Measurements from ENCODE around the gene NKIRAS1.
"Not testable (repeated sequence)": the region's sequence is repeated elsewhere in the genome, so short reads cannot be mapped to it uniquely, and the experiment has no call there.

Gene NKIRAS1

DNA sequence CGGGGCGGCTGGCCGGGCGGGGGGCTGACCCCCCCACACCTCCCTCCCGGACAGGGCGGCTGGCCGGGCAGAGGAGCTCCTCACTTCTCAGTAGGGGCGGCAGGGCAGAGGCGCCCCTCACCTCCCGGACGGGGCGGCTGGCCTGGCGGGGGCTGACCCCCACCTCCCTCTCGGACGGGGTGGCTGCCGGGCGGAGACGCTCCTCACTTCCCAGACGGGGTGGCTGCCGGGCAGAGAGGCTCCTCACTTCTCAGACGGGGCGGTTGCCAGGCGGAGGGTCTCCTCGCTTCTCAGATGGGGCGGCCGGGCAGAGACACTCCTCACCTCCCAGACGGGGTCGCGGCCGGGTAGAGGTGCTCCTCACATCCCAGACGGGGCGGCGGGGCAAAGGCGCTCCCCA, 45.4 kb downstream of the NKIRAS1 start:
- DNase-seq (ENCODE audit: low read depth in 1 of 2, low spot score in 1 of 2) = not testable (repeated sequence)

DNA sequence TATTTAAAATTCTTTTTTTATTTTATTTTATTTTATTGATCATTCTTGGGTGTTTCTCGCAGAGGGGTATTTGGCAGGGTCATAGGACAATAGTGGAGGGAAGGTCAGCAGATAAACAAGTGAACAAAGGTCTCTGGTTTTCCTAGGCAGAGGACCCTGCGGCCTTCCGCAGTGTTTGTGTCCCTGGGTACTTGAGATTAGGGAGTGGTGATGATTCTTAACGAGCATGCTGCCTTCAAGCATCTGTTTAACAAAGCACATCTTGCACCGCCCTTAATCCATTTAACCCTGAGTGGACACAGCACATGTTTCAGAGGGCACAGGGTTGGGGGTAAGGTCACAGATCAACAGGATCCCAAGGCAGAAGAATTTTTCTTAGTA, 46.1 kb downstream of the NKIRAS1 start:
- not testable (repeated sequence) for DNase-seq (ENCODE audit: low read depth in 1 of 2, low spot score in 1 of 2)

DNA sequence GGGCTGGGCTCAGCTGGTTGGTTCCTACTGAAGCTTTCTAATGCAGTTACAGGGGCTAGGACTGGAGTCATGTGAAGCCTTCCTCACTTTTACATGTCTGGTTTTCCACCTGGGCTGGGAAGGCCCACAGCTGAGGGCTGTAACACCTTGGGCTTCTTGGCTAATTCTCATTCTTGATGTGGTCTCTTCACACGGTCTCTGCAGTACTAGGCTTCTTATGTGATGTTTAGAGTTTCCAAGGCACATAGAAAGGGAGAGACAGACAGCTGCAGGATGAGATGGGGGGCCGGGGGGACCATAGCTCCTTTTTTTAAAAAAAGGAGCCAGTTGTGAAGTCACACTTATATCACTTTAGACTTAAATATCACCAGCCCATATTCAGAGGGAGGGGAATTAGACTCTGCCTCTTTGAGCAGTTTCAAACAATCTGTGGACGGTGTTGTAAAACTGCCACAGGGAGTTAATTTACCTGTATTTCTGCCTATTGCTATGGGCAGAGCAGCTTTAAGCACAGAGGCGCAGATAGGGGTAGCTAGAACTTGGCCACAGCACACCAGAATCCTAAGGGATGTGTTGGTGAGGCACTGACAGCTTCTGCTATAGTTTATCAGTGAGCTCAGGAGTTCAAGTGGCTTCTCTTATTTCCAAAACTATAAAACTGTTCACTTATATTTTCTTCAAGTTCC, 46.7 kb downstream of the NKIRAS1 start:
- DNase-seq (ENCODE audit: low read depth in 1 of 2, low spot score in 1 of 2) = no peak

DNA sequence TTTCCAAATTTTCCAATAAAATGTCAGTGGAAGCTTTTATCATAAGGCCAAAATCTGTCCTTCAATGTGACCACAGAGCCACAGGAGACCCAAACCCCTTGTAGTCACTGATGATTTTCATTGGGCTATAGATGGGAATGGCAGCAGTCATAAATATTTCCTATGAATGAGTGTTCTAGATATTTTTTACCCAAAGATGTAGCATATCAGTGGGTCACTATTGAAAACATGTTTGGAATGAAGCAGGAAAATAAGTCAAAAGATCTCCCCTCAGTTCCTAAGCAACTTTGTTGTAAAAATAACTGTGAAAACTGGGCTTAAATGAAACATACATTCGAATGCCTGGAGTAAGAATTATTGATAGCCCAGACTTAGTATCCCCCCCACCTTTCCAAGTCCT, 49.0 kb downstream of the NKIRAS1 start:
- no peak for DNase-seq (ENCODE audit: low read depth in 1 of 2, low spot score in 1 of 2)

DNA sequence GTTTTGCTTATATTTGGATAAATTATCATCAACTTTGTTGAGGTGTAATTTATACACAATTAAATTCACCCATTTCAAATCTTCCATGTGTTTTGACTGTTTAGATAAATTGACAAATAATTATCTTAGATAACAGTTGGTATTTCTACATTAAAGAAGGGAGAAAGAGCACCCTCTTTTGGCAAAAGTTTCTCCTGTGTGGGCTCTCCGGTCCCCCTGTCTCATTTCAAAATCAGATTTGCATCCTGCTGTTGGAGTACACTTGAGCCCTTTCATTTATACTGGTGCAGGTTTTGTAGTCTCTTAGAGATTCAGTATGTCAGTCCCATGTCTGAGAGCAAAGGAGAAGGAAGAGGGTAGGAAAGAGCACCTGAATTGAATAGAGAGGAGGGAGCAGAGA, 49.4 kb downstream of the NKIRAS1 start:
- DNase-seq (ENCODE audit: low read depth in 1 of 2, low spot score in 1 of 2) = no peak

DNA sequence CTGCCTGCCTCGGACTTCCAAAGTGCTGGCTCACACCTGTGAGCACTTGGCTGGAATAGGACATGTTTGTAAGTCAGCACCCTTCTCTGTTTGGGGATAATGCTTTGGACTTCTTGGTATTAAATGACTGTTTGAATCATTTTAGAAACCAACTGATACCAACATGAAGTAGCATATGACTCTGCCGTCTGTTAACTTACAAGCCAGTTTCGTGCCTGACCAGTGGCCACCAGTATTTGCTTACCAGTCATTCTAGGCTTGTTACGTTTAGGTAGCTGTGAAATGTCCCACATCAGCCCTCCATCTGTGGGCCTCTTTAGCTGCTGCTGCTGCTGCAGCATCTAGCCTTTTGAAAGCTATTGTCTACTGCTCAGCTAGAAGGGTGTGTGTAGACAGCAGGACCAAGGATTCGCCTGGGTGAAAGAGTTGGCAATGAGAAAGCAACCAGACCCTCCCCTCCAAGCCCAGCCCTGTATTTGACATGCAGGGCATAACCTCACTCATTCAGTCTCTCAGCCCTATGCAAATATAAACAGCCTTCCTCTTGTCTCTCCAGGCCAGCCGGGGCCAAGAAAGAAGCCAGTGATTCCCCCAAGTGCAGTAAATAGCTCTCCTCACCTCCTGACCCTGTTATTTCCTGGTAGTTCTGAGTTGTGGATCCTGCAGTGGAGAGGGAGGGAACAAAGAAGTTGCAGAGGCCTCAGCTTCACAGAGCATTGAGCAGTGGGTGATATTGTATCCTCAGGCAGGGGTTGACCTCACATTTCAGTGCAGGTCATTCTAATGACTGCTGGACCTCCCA, 51.0 kb downstream of the NKIRAS1 start:
- DNase-seq (ENCODE audit: low read depth in 1 of 2, low spot score in 1 of 2) = no peak

DNA sequence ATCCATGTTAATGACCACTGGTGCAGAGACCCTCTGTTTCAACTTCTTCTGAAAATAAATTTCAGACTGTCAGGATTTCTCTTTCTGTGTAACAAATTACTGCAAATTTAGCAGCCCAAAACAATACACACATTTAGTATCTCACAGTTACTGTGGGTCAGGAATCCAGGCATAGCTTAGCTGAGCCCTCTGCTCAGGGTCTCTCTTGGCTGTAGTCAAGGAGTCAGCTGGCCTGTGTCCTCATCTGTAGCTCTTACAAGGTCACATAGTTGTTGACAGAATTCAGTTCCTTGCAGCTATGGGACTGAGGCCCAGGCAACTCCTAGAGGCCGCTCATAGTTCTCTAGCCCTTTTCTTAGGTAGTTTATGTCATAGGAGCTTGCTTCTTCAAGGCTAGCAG, 51.9 kb downstream of the NKIRAS1 start:
- no peak for DNase-seq (ENCODE audit: low read depth in 1 of 2, low spot score in 1 of 2)

DNA sequence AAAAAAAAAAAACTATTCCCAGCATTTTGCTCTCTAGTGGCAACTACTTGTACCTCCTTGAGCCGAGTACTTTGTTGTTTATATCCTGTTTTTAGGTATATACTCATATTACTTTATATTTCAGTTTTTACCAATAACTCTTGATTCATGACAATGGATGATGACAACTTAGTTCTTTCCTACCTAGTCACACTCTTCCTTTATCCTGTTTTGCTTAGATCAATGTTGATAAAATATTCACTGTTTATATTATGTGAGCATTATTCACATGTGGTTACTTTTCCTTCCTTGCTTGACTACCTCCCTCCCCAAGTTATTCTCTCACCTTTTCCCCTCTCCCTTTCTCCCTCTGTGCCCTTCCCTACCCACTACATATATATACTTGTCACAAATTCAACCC, 53.7 kb downstream of the NKIRAS1 start:
- DNase-seq (ENCODE audit: low read depth in 1 of 2, low spot score in 1 of 2) = no peak

DNA sequence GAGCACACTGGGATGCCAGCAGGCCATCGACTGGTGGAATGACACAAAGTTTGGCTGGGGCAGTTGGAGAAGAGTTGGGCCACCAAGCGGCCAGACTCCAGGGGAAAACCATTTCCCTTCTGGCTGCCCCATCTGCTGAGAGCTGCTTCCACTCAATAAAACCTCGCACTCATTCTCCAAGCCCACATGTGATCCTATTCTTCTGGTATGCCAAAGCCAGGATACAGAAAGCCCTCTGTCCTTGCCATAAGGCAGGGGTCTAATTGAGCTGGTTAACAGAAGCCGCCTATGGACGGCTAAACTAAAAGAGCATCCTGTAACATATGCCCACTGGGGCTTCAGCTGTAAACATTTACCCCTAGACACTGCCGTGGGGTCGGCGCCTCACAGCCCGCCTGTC, 55.1 kb downstream of the NKIRAS1 start:
- DNase-seq (ENCODE audit: low read depth in 1 of 2, low spot score in 1 of 2) = no peak

DNA sequence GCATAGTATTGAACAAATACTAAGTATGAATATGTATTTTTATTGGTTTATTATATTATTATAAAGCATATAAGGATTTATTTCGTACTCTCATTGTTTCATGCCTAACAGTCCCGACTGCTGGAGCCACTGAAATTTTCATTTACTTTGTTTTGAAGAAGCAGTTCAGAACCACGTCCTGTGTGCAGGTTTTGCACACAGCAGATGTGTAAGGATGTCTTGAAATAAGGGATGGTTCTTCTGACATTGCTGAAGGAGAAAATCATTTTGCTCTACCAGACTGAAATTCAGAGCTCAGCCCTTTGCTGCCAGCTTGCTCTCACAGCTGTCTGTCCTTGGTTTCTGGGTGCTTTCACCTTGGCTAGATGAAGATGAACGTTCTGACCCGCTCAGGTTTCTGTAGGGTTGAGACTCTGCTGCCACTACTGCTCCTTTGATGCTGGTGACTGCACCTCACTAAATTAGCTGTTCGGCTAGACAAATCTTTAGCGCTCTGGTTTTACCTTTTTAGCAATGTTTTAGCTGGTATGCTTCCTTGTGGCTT, 56.9 kb downstream of the NKIRAS1 start:
- no peak for DNase-seq (ENCODE audit: low read depth in 1 of 2, low spot score in 1 of 2)

DNA sequence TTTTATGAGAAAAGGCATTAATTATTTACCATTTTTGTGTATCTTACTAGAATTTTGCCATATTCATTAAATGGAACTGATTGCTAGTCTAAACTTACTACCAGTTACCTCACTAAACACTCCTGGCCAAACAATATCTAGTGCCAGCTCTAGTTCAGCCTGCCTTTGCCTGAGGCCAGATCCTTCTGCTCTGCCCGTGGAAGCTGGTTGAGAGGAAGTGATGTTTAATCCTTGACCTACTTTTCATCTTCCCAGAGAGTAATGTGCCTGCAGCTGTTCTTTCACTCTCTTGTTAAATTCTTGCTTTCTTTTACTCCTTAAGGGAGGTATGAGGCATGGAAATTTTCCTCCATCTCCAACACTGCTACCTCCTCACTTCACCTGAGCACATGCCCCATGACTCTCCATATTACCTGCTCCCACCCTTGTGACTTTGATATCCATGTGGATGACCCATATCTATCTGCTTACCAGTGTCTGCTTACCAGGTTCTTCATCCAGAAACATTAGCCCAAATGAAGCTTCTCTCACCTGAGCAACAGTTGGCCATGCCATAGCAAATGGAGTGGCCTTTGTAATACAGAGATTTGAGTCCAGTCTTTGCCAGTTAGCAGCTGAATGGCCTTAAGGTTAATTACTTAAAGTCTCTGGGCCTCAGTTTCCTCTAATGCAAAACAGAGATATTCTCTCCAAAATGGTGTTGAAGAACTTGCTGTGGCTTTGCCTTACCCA, 57.6 kb downstream of the NKIRAS1 start:
- DNase-seq (ENCODE audit: low read depth in 1 of 2, low spot score in 1 of 2) = no peak

DNA sequence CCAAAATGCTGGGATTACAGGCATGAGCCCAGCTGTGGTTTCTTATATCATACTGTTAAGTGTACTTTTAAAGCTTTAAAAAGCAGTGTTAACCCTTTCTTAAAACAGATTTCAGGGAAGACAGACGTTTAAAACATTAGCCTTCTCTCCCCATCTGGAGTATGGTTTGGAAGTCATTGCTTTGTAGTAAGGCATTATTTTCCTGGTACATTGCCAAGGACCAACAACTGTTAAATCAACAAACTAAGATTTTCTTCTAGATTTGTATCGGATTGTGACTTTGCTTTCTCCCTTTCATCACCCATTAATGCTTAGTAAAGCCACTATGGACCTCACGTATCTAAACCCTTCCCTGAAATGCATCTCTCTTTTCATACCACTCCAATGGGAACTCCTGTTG, 60.5 kb downstream of the NKIRAS1 start:
- no peak for DNase-seq (ENCODE audit: low read depth in 1 of 2, low spot score in 1 of 2)

DNA sequence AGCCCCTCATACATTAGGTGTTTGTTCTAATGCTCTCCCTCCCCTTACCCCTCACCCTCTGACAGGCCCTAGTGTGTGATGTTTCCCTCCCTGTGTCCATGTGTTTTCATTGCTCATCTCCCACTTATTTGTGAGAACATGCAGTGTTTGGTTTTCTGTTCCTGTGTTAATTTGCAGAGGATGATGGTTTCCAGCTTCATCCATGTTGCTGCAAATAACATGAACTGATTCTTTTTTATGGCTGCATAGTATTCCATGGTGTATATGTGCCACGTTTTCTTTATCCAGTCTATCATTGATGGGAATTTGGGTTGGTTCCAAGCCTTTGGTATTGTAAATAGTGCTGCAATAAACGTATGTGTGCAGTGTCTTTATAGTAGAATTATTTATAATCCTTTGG, 67.3 kb downstream of the NKIRAS1 start:
- not testable (repeated sequence) for DNase-seq (ENCODE audit: low read depth in 1 of 2, low spot score in 1 of 2)

DNA sequence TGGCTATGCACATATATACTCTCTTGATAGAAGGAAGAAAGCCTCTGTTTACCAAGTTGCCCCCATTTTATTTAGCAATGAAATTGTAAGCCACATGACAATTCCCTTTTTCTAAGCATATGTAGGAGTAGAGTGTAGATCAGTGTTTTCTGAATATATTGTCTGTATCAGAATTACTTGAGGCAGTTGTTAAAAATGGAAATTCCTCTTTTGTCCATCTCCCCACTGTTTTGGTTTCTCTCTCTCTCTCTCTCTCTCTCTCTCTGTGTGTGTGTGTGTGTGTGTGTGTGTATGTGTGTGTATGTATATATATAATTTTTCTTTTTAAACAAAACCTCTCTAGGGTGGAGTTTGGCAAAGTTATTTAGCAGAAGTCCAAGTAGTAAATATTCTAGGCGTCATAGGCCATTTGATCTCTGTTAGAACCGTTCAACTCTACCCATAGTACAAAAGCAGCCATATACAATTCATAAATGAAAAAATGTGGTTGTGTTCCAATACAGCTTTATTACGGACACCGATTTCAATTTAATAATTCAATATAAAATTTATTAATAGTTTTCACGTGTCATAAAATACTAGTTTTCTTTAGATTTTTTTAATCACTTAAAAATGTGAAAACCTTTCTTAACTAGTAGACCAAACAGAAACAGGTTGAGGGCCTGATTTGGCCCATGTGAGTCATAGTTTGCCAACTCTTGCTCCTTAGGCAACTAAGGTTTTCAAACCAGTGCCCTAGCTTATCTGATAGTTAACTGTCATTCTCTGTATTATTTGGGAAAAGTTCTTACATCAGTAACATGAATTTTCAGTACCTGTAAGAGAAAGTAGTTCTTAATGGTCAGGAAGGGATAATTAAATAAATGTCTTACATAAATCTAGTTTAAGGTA, 71.2 kb downstream of the NKIRAS1 start:
- no peak for DNase-seq (ENCODE audit: low read depth in 1 of 2, low spot score in 1 of 2)

DNA sequence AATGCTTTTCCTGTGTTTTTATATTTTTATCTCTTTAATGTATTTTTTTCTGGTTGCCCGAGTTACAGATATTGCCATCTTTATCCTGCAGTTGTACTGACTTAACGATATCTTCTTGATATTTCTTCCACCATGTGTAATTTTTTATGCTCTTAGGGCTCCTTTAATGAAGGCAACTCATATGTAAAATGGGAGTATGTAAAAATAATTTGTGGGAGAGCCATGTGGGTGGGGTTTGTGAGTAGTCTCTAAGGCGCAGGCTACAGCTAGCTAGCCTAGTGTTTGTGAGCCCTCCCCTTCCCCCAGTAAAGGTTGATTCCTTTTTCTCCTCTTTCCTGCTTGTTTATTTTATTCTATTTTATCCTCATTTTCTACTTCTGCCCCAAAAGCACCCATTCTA, 72.9 kb downstream of the NKIRAS1 start:
- DNase-seq (ENCODE audit: low read depth in 1 of 2, low spot score in 1 of 2) = no peak
